ENCODE data around the gene PLEKHA6.

The PLEKHA6 gene

GRCh38 chr1:204248954-204249353, 110.8 kb downstream of the PLEKHA6 start:
- TF ChIP-seq POLR2AphosphoS5 (IDR thresholded peaks at IDR 0.05; ENCODE audit: low read depth) (no peak), REST (IDR thresholded peaks at IDR 0.05; ENCODE audit: insufficient replicate concordance, low read depth) (no peak), GABPA (IDR thresholded peaks at IDR 0.05; ENCODE audit: low read depth) (no peak), CTCF (IDR thresholded peaks at IDR 0.05; ENCODE audit: insufficient read depth, low read length) (no peak), SPI1 (IDR thresholded peaks at IDR 0.05; ENCODE audit: borderline replicate concordance, low read depth) (no peak)
- H3K27me3 ChIP-seq (ENCODE audit: insufficient read depth, poor library complexity, severe bottlenecking) = no peaks in the 10 kb centered on the region
- no peak overlapping the region for H3K27ac ChIP-seq (replicated peaks)
- H3K4me3 ChIP-seq (replicated peaks; ENCODE audit: insufficient read depth, low read length) = no peak overlapping the region
- DNase-seq (ENCODE audit: low read depth in 1 of 2, low spot score in 1 of 2) = no peak

DNA sequence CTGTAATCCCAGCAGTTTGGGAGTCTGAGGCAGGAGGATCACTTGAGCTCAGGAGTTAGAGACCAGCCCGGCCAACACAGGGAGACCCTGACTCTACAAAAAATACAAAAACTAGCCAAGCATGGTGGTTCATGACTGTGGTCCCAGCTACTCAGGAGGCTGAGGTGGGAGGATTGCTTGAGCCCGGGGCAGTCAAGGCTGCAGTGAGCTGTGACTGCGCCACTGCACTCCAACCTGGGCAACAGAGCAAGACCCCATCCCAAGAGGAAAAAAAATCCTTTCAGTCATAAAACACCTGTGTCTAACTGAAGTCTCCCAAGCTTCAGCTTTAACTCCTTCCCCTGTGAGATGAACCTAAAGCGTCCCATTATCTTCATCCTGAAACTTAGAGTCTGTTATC, 112.9 kb downstream of the PLEKHA6 start:
- no peak for DNase-seq (ENCODE audit: low read depth in 1 of 2, low spot score in 1 of 2)
- TF ChIP-seq CTCF (IDR thresholded peaks at IDR 0.05; ENCODE audit: insufficient read depth, low read length) (no peak), REST (IDR thresholded peaks at IDR 0.05; ENCODE audit: insufficient replicate concordance, low read depth) (no peak), POLR2AphosphoS5 (IDR thresholded peaks at IDR 0.05; ENCODE audit: low read depth) (no peak), SPI1 (IDR thresholded peaks at IDR 0.05; ENCODE audit: borderline replicate concordance, low read depth) (no peak), GABPA (IDR thresholded peaks at IDR 0.05; ENCODE audit: low read depth) (no peak)
- no peaks in the 10 kb centered on the region for H3K27me3 ChIP-seq (ENCODE audit: insufficient read depth, poor library complexity, severe bottlenecking)

GRCh38 chr1:204242920-204243319, 116.8 kb downstream of the PLEKHA6 start:
- DNase-seq (ENCODE audit: low read depth in 1 of 2, low spot score in 1 of 2) = no peak
- Histone ChIP-seq H3K27me3 (ENCODE audit: insufficient read depth, poor library complexity, severe bottlenecking) (no peaks in the 10 kb centered on the region), H3K4me3 (replicated peaks; ENCODE audit: insufficient read depth, low read length) (no peak overlapping the region), H3K27ac (replicated peaks) (no peak overlapping the region)
- TF ChIP-seq POLR2AphosphoS5 (IDR thresholded peaks at IDR 0.05; ENCODE audit: low read depth) (no peak), REST (IDR thresholded peaks at IDR 0.05; ENCODE audit: insufficient replicate concordance, low read depth) (no peak), SPI1 (IDR thresholded peaks at IDR 0.05; ENCODE audit: borderline replicate concordance, low read depth) (no peak), GABPA (IDR thresholded peaks at IDR 0.05; ENCODE audit: low read depth) (no peak), CTCF (IDR thresholded peaks at IDR 0.05; ENCODE audit: insufficient read depth, low read length) (no peak)

More for the DNA sequence above, 112.9 kb downstream of the PLEKHA6 start:
- Histone ChIP-seq H3K27ac (replicated peaks) (no peak overlapping the region), H3K4me3 (replicated peaks; ENCODE audit: insufficient read depth, low read length) (no peak overlapping the region)
